ENCODE measurements around the gene GDNF.

Gene GDNF

GRCh38 chr5:37859805-37860204 is 20.0 kb upstream of the GDNF start:
- no peak for DNase-seq
- TF ChIP-seq GATA1 (IDR thresholded peaks at IDR 0.05; ENCODE audit: low read depth, low read length) (no peak), POLR2A (IDR thresholded peaks at IDR 0.05; ENCODE audit: low read length) (no peak)

GRCh38 chr5:37858250-37858649 is 18.4 kb upstream of the GDNF start:
- no peak for TF ChIP-seq POLR2A (IDR thresholded peaks at IDR 0.05; ENCODE audit: low read length)
- no peak for TF ChIP-seq GATA1 (IDR thresholded peaks at IDR 0.05; ENCODE audit: low read depth, low read length)
- DNase-seq, result no peak

- no peak for DNase-seq
- no peak for TF ChIP-seq GATA1 (IDR thresholded peaks at IDR 0.05; ENCODE audit: low read depth, low read length)
- TF ChIP-seq POLR2A (IDR thresholded peaks at IDR 0.05; ENCODE audit: low read length), result no peak
Observed at GRCh38 chr5:37857696-37858095, 17.9 kb upstream of the GDNF start.

- no peak for DNase-seq
- TF ChIP-seq POLR2A (IDR thresholded peaks at IDR 0.05; ENCODE audit: low read length) (no peak), GATA1 (IDR thresholded peaks at IDR 0.05; ENCODE audit: low read depth, low read length) (no peak)
Observed at GRCh38 chr5:37855438-37855837, 15.6 kb upstream of the GDNF start.

GRCh38 chr5:37851305-37851704 is 11.5 kb upstream of the GDNF start:
- no peak for DNase-seq
- TF ChIP-seq GATA1 (IDR thresholded peaks at IDR 0.05; ENCODE audit: low read depth, low read length), result no peak
- TF ChIP-seq POLR2A (IDR thresholded peaks at IDR 0.05; ENCODE audit: low read length), result no peak

GRCh38 chr5:37850226-37850865 is 10.5 kb upstream of the GDNF start:
- TF ChIP-seq POLR2A (IDR thresholded peaks at IDR 0.05; ENCODE audit: low read length), result no peak
- TF ChIP-seq GATA1 (IDR thresholded peaks at IDR 0.05; ENCODE audit: low read depth, low read length), result no peak
- no peak for DNase-seq

GRCh38 chr5:37849641-37850040 is 9.8 kb upstream of the GDNF start:
- DNase-seq, result no peak

GRCh38 chr5:37847978-37848425 is 8.2 kb upstream of the GDNF start:
- TF ChIP-seq POLR2A (IDR thresholded peaks at IDR 0.05; ENCODE audit: low read length), result no peak
- no peak for TF ChIP-seq GATA1 (IDR thresholded peaks at IDR 0.05; ENCODE audit: low read depth, low read length)
- peak in 1 of 2 experiments; percentile 6 for DNase-seq

More at GRCh38 chr5:37849641-37850040, 9.8 kb upstream of the GDNF start:
- no peak for TF ChIP-seq POLR2A (IDR thresholded peaks at IDR 0.05; ENCODE audit: low read length)
- TF ChIP-seq GATA1 (IDR thresholded peaks at IDR 0.05; ENCODE audit: low read depth, low read length), result no peak

GRCh38 chr5:37846786-37847310 is 7.0 kb upstream of the GDNF start:
- TF ChIP-seq POLR2A (IDR thresholded peaks at IDR 0.05; ENCODE audit: low read length), result no peak
- TF ChIP-seq GATA1 (IDR thresholded peaks at IDR 0.05; ENCODE audit: low read depth, low read length), result no peak
- DNase-seq, result no peak

- no peak for DNase-seq
- TF ChIP-seq POLR2A (IDR thresholded peaks at IDR 0.05; ENCODE audit: low read length), result no peak
- no peak for TF ChIP-seq GATA1 (IDR thresholded peaks at IDR 0.05; ENCODE audit: low read depth, low read length)
Observed at GRCh38 chr5:37844009-37844408, 4.2 kb upstream of the GDNF start.

- no peak for DNase-seq
- no peak for TF ChIP-seq POLR2A (IDR thresholded peaks at IDR 0.05; ENCODE audit: low read length)
- no peak for TF ChIP-seq GATA1 (IDR thresholded peaks at IDR 0.05; ENCODE audit: low read depth, low read length)
Observed at GRCh38 chr5:37842048-37842447, 2.2 kb upstream of the GDNF start.

- no peak for TF ChIP-seq GATA1 (IDR thresholded peaks at IDR 0.05; ENCODE audit: low read depth, low read length)
- no peak for TF ChIP-seq POLR2A (IDR thresholded peaks at IDR 0.05; ENCODE audit: low read length)
- DNase-seq, result no peak
Observed at GRCh38 chr5:37841203-37841602, 1.4 kb upstream of the GDNF start.

- TF ChIP-seq GATA1 (IDR thresholded peaks at IDR 0.05; ENCODE audit: low read depth, low read length), result no peak
- no peak for TF ChIP-seq POLR2A (IDR thresholded peaks at IDR 0.05; ENCODE audit: low read length)
- no peak for DNase-seq
Observed at GRCh38 chr5:37840053-37841034, 503 bp upstream of the GDNF start.

GRCh38 chr5:37838933-37839341 is 904 bp downstream of the GDNF start:
- DNase-seq, result no peak
- TF ChIP-seq POLR2A (IDR thresholded peaks at IDR 0.05; ENCODE audit: low read length) (no peak), GATA1 (IDR thresholded peaks at IDR 0.05; ENCODE audit: low read depth, low read length) (no peak)
